Ovary (tissue), 3 donors: ENCODE measurements around the gene WFIKKN2.

ENCODE experiments used
- CTCF ChIP-seq, 3 donors: fragments of 450-650 bp in 2 of 3; fragments of 200-600 bp in 1 of 3; IDR thresholded peaks; one replicate each; pipeline versions ENCODE4 v1.5.1 to v1.8.0; 2016 to 2022; ENCODE audit warnings: antibody characterized with exemption in 3 of 3, mild to moderate bottlenecking in 1 of 3
- EP300 ChIP-seq: sonication (generic); formaldehyde crosslinking; IDR thresholded peaks from one replicate; pipeline ENCODE4 v1.6.1; 2017; ENCODE audit warnings: antibody characterized with exemption
- POLR2A ChIP-seq: fragments of 450-650 bp; IDR thresholded peaks from one replicate; pipeline ENCODE4 v1.6.1; 2017; ENCODE audit warnings: antibody characterized with exemption, mild to moderate bottlenecking, moderate library complexity
- donor health status: DM: no; HTN: no; CAD: no.

- TF ChIP-seq CTCF (IDR thresholded peaks at IDR 0.05): no peak
- no peak for TF ChIP-seq POLR2A
- no peak for TF ChIP-seq EP300
Observed at GRCh38 chr17:50865868-50866260, 30.5 kb downstream of the WFIKKN2 start.
